Measurements from ENCODE around the gene SLC49A4.

DNA sequence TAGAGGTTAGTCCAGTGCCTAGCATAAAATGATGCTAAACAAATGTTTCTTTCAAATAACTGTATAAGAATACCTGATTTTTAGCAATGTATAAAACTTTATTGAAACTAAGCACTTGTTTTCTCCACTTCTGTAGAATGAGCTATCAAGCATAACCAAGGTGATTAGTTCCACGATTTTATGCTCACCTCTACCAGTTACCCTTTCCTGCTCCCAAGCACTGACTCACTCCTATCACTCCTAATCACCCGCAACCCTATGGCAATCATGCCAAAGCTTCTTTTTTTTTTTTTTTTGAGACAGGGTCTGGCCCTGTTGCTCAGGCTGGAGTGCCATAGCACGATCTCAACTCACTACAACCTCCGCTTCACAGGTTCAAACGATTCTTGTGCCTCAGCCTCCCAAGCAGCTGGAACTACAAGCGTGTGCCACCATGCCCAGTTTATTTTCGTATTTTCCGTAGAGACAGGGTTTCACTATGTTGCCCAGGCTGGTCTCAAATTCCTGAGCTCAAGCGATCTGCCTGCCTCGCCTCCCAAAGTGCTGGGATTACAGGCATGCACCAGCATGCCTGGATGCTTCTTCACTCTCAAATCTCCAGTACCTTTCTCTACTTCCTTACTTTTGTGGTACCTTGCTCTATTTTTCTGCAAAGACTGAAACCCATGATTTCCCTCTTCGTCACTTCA, 5.1 kb upstream of the SLC49A4 start:
- no peak for TF ChIP-seq EZH2phosphoT487 (IDR thresholded peaks at IDR 0.05; ENCODE audit: low read depth, severe bottlenecking, unreplicated experiment)
- TF ChIP-seq, protein P1, sequence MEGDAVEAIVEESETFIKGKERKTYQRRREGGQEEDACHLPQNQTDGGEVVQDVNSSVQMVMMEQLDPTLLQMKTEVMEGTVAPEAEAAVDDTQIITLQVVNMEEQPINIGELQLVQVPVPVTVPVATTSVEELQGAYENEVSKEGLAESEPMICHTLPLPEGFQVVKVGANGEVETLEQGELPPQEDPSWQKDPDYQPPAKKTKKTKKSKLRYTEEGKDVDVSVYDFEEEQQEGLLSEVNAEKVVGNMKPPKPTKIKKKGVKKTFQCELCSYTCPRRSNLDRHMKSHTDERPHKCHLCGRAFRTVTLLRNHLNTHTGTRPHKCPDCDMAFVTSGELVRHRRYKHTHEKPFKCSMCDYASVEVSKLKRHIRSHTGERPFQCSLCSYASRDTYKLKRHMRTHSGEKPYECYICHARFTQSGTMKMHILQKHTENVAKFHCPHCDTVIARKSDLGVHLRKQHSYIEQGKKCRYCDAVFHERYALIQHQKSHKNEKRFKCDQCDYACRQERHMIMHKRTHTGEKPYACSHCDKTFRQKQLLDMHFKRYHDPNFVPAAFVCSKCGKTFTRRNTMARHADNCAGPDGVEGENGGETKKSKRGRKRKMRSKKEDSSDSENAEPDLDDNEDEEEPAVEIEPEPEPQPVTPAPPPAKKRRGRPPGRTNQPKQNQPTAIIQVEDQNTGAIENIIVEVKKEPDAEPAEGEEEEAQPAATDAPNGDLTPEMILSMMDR (IDR thresholded peaks at IDR 0.05; ENCODE audit: poor library complexity): no peak

Data from hepatocyte (in vitro differentiated cells).